ENCODE data around the gene S100B. TPM values are rescaled to one million over a fixed set of nuclear protein-coding genes. Genes with fewer than 3 reads are reported as not detected.

Gene S100B
- total and polyA plus RNA-seq, 9 of the 15 experiments (the other 6 are each of a cell fraction or from before 2014, with no cell fraction given) = not detected

GRCh38 chr21:46598581-46599572 lies 6.0 kb downstream of the S100B start:
- DNase-seq (ENCODE audit: extremely low read depth in 1 of 4, low spot score in 3 of 4) = peak; percentile 10 to 67 (median 31)
- CTCF ChIA-PET (ENCODE audit: low intra/inter-chr PET ratio) = no interaction called here
- TF ChIP-seq MAX (CRISPR knock-in tag; IDR thresholded peaks at IDR 0.05) = no peak
- no peak for TF ChIP-seq SP1 (CRISPR knock-in tag; IDR thresholded peaks at IDR 0.05)
- peak; percentile 99 for TF ChIP-seq RFX1 (IDR thresholded peaks at IDR 0.05)
- no peak for TF ChIP-seq DACH1 (IDR thresholded peaks at IDR 0.05; ENCODE audit: partially characterized antibody)
- TF ChIP-seq FOXJ2 (tag; IDR thresholded peaks at IDR 0.05) = peak; percentile 91
- TF ChIP-seq CTBP1 (IDR thresholded peaks at IDR 0.05; ENCODE audit: borderline replicate concordance) = peak; percentile 78; the same call in 1 of the 2 replicates
- TF ChIP-seq BHLHE40 (IDR thresholded peaks at IDR 0.05; ENCODE audit: low read length) = peak; percentile 46; the same call in 1 of the 2 replicates
- no peak for TF ChIP-seq ZBTB1 (CRISPR knock-in tag; IDR thresholded peaks at IDR 0.05; ENCODE audit: borderline replicate concordance, low read depth)
- no peak for TF ChIP-seq NKRF (IDR thresholded peaks at IDR 0.05; ENCODE audit: borderline replicate concordance)
- no peak for TF ChIP-seq SFPQ (IDR thresholded peaks at IDR 0.05; ENCODE audit: low read depth, low read length)
- TF ChIP-seq MYC (IDR thresholded peaks at IDR 0.05; ENCODE audit: low read depth, low read length) = 0 out of 2 replicates have a peak, but pooled peaks have one; percentile 55
- TF ChIP-seq MYC (CRISPR knock-in tag; IDR thresholded peaks at IDR 0.05; ENCODE audit: borderline replicate concordance, low read depth) = no peak
- no peak for TF ChIP-seq HNRNPK (IDR thresholded peaks at IDR 0.05; ENCODE audit: low read depth, low read length, poor library complexity, severe bottlenecking)
- TF ChIP-seq CSDE1 (IDR thresholded peaks at IDR 0.05) = peak in 1 of 2 experiments; percentile 88; a peak in 2 of 4 replicates

More at GRCh38 chr21:46598581-46599572, 6.0 kb downstream of the S100B start:
- intact Hi-C loops (cut with micrococcal nuclease) = no loop called here
- ATAC-seq (no peak), FAIRE-seq (peak; percentile 80)
- no peaks in the 10 kb centered on the region for H3K79me2 ChIP-seq (ENCODE audit: control insufficient read depth, insufficient read depth, low read length)
- no peaks in the 10 kb centered on the region for H3K36me3 ChIP-seq (ENCODE audit: control insufficient read depth, insufficient read depth, low read length)
- peaks cover 19 to 20% of the 10 kb centered on the region in 2 experiments; a peak in 4 of 5 replicates for H3K4me1 ChIP-seq (replicated peaks in 1 of 2; ENCODE audit: control insufficient read depth in 2 of 2, insufficient read depth in 2 of 2, low read length in 2 of 2)
- peaks cover 0 to 5% of the 10 kb centered on the region in 2 experiments; a peak in 1 of 5 replicates for H3K27me3 ChIP-seq (ENCODE audit: control insufficient read depth in 2 of 2, insufficient read depth in 2 of 2, low read length in 2 of 2)
- no peak overlapping the region for H3K27ac ChIP-seq (ENCODE audit: extremely low read depth, low read depth, low read length)
- H3K4me2 ChIP-seq (ENCODE audit: insufficient read depth, low read length) = no peak overlapping the region
- peak overlapping the region; percentile 5 for H2AFZ ChIP-seq (ENCODE audit: low read depth, low read length)
- 0 out of 2 replicates have a peak, but pooled peaks cover 3% of the 10 kb centered on the region for H3K9me3 ChIP-seq (replicated peaks; ENCODE audit: control insufficient read depth, insufficient read depth, low read depth, low read length)
- in situ Hi-C loops (cut with MboI) = no loop called here
- POLR2A ChIA-PET = interaction anchor here (1.5 kb wide), 1 partner anchor 13 kb away, joined by 6 read pairs; no protein-coding TSS in a partner anchor
- no TSS peak for BruUV-seq (replicated peaks)
- 0 out of 4 replicates have a peak overlapping the region, but pooled peaks of 1 of the 2 experiments have one; percentile 6 for H3K9ac ChIP-seq (ENCODE audit: insufficient read depth in 1 of 2, low read depth in 2 of 2, low read length in 2 of 2)
- H4K20me1 ChIP-seq (replicated peaks; ENCODE audit: control insufficient read depth, insufficient read depth, low read length) = no peaks in the 10 kb centered on the region
- WGBS (ENCODE audit: insufficient coverage, low coverage, missing lambda C conversion rate) = 64% methylated on average over 38 of the region's 38 CpGs
- H3K4me3 ChIP-seq = no peak overlapping the region
- no peaks in the 10 kb centered on the region for H3K9me1 ChIP-seq (ENCODE audit: control insufficient read depth, insufficient read depth, low read length)

Measured in K562 (cell line).